Measurements from ENCODE around the gene MYO7A.

The MYO7A gene

GRCh38 chr11:77170107-77170506 lies 42.1 kb downstream of the MYO7A start:
- no peak for DNase-seq

- DNase-seq, result no peak
Observed at GRCh38 chr11:77171254-77171653, 43.2 kb downstream of the MYO7A start.

- no peak for DNase-seq
Observed at GRCh38 chr11:77171885-77172665, 44.0 kb downstream of the MYO7A start.

GRCh38 chr11:77172666-77172982 lies 44.6 kb downstream of the MYO7A start:
- no peak for DNase-seq

GRCh38 chr11:77173494-77173893 lies 45.4 kb downstream of the MYO7A start:
- no peak for DNase-seq

- no peak for DNase-seq
Observed at GRCh38 chr11:77174559-77174958, 46.5 kb downstream of the MYO7A start.

GRCh38 chr11:77175021-77175842 lies 47.2 kb downstream of the MYO7A start:
- DNase-seq, result no peak

GRCh38 chr11:77175869-77176539 lies 48.0 kb downstream of the MYO7A start:
- no peak for DNase-seq

GRCh38 chr11:77176996-77177395 lies 49.0 kb downstream of the MYO7A start:
- DNase-seq, result no peak

- DNase-seq, result no peak
Observed at GRCh38 chr11:77178150-77178549, 50.1 kb downstream of the MYO7A start.

GRCh38 chr11:77179048-77179447 lies 51.0 kb downstream of the MYO7A start:
- DNase-seq, result no peak

GRCh38 chr11:77179681-77180080 lies 51.6 kb downstream of the MYO7A start:
- DNase-seq, result no peak

- no peak for DNase-seq
Observed at GRCh38 chr11:77180346-77180745, 52.3 kb downstream of the MYO7A start.

GRCh38 chr11:77181226-77181625 lies 53.2 kb downstream of the MYO7A start:
- no peak for DNase-seq

GRCh38 chr11:77181799-77182541 lies 53.9 kb downstream of the MYO7A start:
- DNase-seq, result no peak

GRCh38 chr11:77182542-77183430 lies 54.7 kb downstream of the MYO7A start:
- DNase-seq, result no peak

- no peak for DNase-seq
Observed at GRCh38 chr11:77183431-77183984, 55.5 kb downstream of the MYO7A start.

GRCh38 chr11:77184136-77184860 lies 56.3 kb downstream of the MYO7A start:
- no peak for DNase-seq

- no peak for DNase-seq
Observed at GRCh38 chr11:77186302-77186701, 58.3 kb downstream of the MYO7A start.

- no peak for DNase-seq
Observed at GRCh38 chr11:77187111-77187750, 59.2 kb downstream of the MYO7A start.
